ENCODE measurements around the gene TBC1D22A. TPM values are rescaled to one million over a fixed set of nuclear protein-coding genes. Genes with fewer than 3 reads are reported as not detected.

The TBC1D22A gene
- total RNA-seq, 1 donor from 2014 or later, result 34.1 TPM

DNA sequence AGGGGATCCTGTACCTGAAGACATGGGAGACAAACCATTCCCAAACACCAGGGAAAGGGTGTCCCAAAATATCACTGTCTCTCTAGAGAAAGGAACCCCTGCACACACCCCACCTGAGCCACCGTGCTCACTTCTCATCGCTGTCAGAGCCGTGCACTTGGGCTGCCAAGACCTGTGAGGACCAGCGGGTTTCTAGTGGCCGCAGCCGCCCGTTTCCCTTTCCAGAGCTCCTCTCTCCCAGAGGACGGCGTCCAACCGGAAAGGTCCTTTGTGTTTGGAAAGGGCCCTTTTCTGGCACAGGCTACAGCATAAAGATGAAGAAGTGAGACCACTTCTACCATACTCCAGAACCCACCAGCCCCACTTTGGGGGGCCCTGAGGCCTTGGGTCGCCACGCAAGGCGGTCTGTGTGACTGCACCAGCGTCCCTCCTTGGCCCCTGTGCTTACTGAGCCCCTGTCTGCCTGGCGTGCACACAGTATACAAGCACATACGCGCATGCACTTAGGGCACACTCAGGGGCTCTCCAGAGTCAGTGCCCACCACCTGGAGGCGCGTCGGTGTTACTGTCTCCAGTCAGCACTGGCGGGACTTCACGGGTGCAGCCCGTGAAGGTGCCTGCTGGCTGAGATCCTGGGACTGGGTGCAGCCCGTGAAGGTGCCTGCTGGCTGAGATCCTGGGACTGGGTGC is 381.8 kb downstream of the TBC1D22A start:
- intact Hi-C loops (cut with DNase I), result no loop called here
- Histone ChIP-seq H3K27ac (no peak overlapping the region), H3K36me3 (no peaks in the 10 kb centered on the region), H3K4me1 (no peaks in the 10 kb centered on the region), H3K27me3 (ENCODE audit: low read depth) (no peaks in the 10 kb centered on the region), H3K9me3 (no peaks in the 10 kb centered on the region), H3K4me3 (no peak overlapping the region)
- ATAC-seq (peak; percentile 45 to 49), DNase-seq (no peak)
- TF ChIP-seq CTCF (IDR thresholded peaks at IDR 0.05), result no peak

DNA sequence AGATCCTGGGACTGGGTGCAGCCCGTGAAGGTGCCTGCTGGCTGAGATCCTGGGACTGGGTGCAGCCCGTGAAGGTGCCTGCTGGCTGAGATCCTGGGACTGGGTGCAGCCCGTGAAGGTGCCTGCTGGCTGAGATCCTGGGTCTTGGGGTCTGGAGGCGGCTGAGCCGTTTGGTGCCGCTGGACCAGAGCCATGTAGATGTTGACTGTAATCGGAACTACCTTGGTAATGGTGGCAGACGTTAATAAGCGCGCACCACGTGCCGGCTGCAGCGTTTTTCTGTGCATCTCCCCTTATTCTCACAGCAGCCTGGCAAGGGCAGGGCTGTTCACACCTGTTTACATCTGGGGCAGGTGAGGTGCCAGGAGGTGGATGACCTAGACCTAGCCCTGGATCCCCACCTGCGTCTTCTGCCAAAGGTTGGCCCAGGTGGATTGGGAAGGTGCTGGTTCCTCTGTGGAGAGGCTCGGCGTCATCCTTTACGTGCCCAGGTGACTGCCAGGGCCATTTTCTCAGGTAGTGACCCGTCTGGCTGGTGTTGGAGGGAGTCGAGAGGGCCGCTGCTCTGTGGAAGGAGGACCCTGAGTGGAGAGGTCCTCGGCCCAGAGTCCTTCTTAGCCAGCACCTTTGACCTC is 382.5 kb downstream of the TBC1D22A start:
- Histone ChIP-seq H3K27ac (no peak overlapping the region), H3K4me1 (no peaks in the 10 kb centered on the region), H3K36me3 (no peaks in the 10 kb centered on the region), H3K9me3 (no peaks in the 10 kb centered on the region), H3K27me3 (ENCODE audit: low read depth) (no peaks in the 10 kb centered on the region), H3K4me3 (no peak overlapping the region)
- ATAC-seq, result peak in 1 of 2 donors; percentile 36
- intact Hi-C loops (cut with DNase I), result no loop called here
- no peak for TF ChIP-seq CTCF (IDR thresholded peaks at IDR 0.05)
- no peak for DNase-seq

DNA sequence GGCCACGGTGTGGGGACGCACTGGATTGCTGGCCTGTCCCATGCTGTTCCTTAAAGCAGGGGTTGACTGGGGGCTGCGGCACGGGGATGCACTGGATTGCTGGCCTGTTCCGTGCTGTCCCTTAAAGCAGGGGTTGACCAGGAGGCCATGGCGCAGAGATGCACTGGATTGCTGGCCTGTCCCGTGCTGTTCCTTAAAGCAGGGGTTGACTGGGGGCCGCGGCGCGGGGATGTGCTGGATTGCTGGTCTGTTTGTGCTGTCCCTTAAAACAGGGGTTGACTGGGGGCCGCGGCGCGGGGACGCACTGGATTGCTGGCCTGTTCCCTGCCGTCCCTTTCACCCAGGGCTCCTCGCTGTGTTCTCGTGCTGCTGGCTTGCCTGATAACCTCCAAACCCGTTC is 383.4 kb downstream of the TBC1D22A start:
- ATAC-seq (no peak), DNase-seq (no peak)
- no peak for TF ChIP-seq CTCF (IDR thresholded peaks at IDR 0.05)
- Histone ChIP-seq H3K27me3 (ENCODE audit: low read depth) (no peaks in the 10 kb centered on the region), H3K4me3 (no peak overlapping the region), H3K9me3 (no peaks in the 10 kb centered on the region), H3K4me1 (no peaks in the 10 kb centered on the region), H3K36me3 (no peaks in the 10 kb centered on the region), H3K27ac (no peak overlapping the region)
- intact Hi-C loops (cut with DNase I), result no loop called here

GRCh38 chr22:47146391-47146790 is 383.9 kb downstream of the TBC1D22A start:
- H3K4me1 ChIP-seq, result no peaks in the 10 kb centered on the region
- no peaks in the 10 kb centered on the region for H3K27me3 ChIP-seq (ENCODE audit: low read depth)
- no peak overlapping the region for H3K27ac ChIP-seq
- no peak overlapping the region for H3K4me3 ChIP-seq
- H3K36me3 ChIP-seq, result no peaks in the 10 kb centered on the region
- intact Hi-C loops (cut with DNase I), result no loop called here
- DNase-seq, result no peak
- ATAC-seq, result no peak
- no peak for TF ChIP-seq CTCF (IDR thresholded peaks at IDR 0.05)
- no peaks in the 10 kb centered on the region for H3K9me3 ChIP-seq

- H3K27me3 ChIP-seq (ENCODE audit: low read depth), result no peaks in the 10 kb centered on the region
- TF ChIP-seq CTCF (IDR thresholded peaks at IDR 0.05), result no peak
- ATAC-seq (no peak), DNase-seq (no peak)
- H3K4me3 ChIP-seq, result no peak overlapping the region
- H3K9me3 ChIP-seq, result no peaks in the 10 kb centered on the region
- H3K36me3 ChIP-seq, result no peaks in the 10 kb centered on the region
- H3K4me1 ChIP-seq, result no peaks in the 10 kb centered on the region
- intact Hi-C loops (cut with DNase I), result no loop called here
- H3K27ac ChIP-seq, result no peak overlapping the region
Observed at GRCh38 chr22:47146941-47147340, 384.5 kb downstream of the TBC1D22A start.

Measured in lower lobe of right lung (tissue), 2 donors.